Loucy (cell line): ENCODE measurements around the gene ANKRD33B.
"Not testable (repeated sequence)": the region's sequence is repeated elsewhere in the genome, so short reads cannot be mapped to it uniquely, and the experiment has no call there.

Experiments used
- CTCF ChIP-seq: fragments of 200-600 bp; sonication (generic); conservative IDR thresholded peaks from 2 replicates; pipeline ENCODE4 v1.5.1; 2014; ENCODE audit warnings: mild to moderate bottlenecking, antibody characterized with exemption, low read length
- EZH2phosphoT487 ChIP-seq: fragments of 200-600 bp; IDR thresholded peaks from 2 replicates; pipeline ENCODE4 v1.6.1; 2018; ENCODE audit warnings: antibody characterized with exemption, mild to moderate bottlenecking, moderate library complexity, borderline replicate concordance

DNA sequence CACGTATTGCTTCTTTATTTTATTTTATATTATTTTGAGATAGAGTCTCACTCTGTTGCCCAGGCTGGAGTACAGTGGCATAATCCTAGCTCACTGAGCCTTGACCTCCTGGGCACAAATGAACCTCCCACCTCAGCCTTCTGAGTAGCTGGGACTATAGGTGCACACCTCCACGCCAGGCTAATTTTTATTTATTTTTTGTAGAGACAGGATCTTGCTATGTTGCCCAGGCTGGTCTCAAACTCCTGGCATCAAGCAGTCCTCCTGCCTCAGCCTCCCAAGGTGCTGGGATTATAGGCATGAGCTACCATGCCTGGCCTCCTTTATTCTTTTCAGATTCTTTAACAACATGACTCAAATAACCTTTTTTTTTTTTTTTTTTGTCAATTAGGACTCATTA lies 6.7 kb downstream of the ANKRD33B start:
- TF ChIP-seq CTCF, EZH2phosphoT487: not testable (repeated sequence)
